H7 (cell line): Measurements from ENCODE around the gene FAM43B. TPM values are rescaled to one million over a fixed set of nuclear protein-coding genes. Genes with fewer than 3 reads are reported as not detected.

Experiments used
- DNase-seq: peaks from one replicate; pipeline ENCODE4 v3.0.0; 2012
- H3K27me3 ChIP-seq: 2 replicates; pipeline ENCODE4 v1.6.0; 2011; ENCODE audit warnings: mild to moderate bottlenecking, low read length; ENCODE audit not compliant: control insufficient read depth, insufficient read depth
- H3K36me3 ChIP-seq: replicated peaks from 2 replicates; pipeline ENCODE4 v1.5.1; 2011; ENCODE audit warnings: low read length; ENCODE audit not compliant: control insufficient read depth, insufficient read depth
- H3K4me3 ChIP-seq: 2 replicates; pipeline ENCODE4 v1.5.1; 2011; ENCODE audit warnings: low read depth, mild to moderate bottlenecking, control low read depth, low read length, moderate library complexity; ENCODE audit not compliant: insufficient read depth
- total RNA-seq: library from RNA; depleted of rRNA; stranded (reverse); fragments of >200 nt; shearing (Covaris generic); gene quantifications from 2 replicates; pipeline ENCODE4 v1.2.3, GENCODE V29; 2014

FAM43B gene
- total RNA-seq, 1 experiment from 2014 or later, result 4.1 TPM

GRCh38 chr1:20573987-20574386 lies 21.6 kb downstream of the FAM43B start:
- Histone ChIP-seq H3K36me3 (no peaks in the 10 kb centered on the region), H3K4me3 (no peak overlapping the region)
- no peak for DNase-seq

DNA sequence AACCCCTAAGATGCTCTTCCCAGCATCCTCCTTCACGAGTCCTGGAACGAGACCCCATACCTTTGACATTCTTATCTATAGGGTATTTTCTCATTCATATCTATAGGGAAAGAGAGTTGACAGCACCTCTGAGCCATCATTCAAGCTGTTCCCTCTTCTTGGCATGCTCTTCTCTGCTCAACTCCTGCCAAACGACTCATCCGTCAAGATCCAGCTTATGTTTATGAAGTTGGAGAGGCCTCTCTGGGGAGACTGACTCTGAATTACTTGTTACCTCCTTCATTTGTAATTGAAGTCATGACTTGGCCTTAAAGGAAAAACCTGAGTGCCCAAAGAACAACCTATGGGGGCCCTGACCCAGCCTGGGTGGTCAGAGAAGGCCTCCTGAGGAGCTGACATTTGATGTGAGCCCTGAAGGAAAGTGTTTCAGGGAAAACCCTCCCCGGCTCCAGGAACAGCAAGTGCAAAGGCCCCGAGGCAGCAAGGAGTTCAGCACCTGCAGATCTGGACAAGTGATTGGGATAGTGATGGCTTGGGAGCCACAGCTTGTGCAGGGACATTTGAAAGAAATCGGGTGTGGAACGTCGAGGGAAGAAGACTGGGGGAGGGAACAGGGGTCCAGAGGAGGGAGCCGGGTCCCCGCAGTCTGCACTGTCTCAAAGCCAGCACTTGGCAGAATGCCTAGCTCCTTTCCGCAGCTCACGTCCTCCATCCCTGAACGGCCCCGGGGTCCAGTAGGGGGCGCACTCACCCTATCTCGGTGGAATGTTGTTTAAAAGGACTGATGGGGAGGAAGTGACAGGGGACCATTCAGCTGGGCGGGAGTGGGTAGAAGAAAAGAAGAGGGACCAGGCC lies 22.5 kb downstream of the FAM43B start:
- DNase-seq, result peak; percentile 91
- Histone ChIP-seq H3K27me3 (no peaks in the 10 kb centered on the region; the same call in 1 of the 2 replicates), H3K4me3 (no peak overlapping the region), H3K36me3 (no peaks in the 10 kb centered on the region)

More at GRCh38 chr1:20573987-20574386, 21.6 kb downstream of the FAM43B start:
- no peaks in the 10 kb centered on the region; the same call in 1 of the 2 replicates for H3K27me3 ChIP-seq

- Histone ChIP-seq H3K4me3 (no peak overlapping the region), H3K36me3 (no peaks in the 10 kb centered on the region), H3K27me3 (no peaks in the 10 kb centered on the region; the same call in 1 of the 2 replicates)
- DNase-seq, result no peak
These were observed 23.4 kb downstream of the FAM43B start for GRCh38 chr1:20575541-20576336.

GRCh38 chr1:20578062-20578461 lies 25.7 kb downstream of the FAM43B start:
- H3K36me3 ChIP-seq, result no peaks in the 10 kb centered on the region
- no peak for DNase-seq
- H3K4me3 ChIP-seq, result no peak overlapping the region
- no peaks in the 10 kb centered on the region; the same call in 1 of the 2 replicates for H3K27me3 ChIP-seq

GRCh38 chr1:20578721-20579395 lies 26.5 kb downstream of the FAM43B start:
- Histone ChIP-seq H3K36me3 (no peaks in the 10 kb centered on the region), H3K4me3 (no peak overlapping the region), H3K27me3 (no peaks in the 10 kb centered on the region; the same call in 1 of the 2 replicates)
- DNase-seq, result no peak

- DNase-seq, result peak; percentile 66
- Histone ChIP-seq H3K36me3 (no peaks in the 10 kb centered on the region), H3K27me3 (peaks cover 3% of the 10 kb centered on the region; the same call in 1 of the 2 replicates), H3K4me3 (no peak overlapping the region)
These were observed 32.5 kb downstream of the FAM43B start for GRCh38 chr1:20584890-20585289.

DNA sequence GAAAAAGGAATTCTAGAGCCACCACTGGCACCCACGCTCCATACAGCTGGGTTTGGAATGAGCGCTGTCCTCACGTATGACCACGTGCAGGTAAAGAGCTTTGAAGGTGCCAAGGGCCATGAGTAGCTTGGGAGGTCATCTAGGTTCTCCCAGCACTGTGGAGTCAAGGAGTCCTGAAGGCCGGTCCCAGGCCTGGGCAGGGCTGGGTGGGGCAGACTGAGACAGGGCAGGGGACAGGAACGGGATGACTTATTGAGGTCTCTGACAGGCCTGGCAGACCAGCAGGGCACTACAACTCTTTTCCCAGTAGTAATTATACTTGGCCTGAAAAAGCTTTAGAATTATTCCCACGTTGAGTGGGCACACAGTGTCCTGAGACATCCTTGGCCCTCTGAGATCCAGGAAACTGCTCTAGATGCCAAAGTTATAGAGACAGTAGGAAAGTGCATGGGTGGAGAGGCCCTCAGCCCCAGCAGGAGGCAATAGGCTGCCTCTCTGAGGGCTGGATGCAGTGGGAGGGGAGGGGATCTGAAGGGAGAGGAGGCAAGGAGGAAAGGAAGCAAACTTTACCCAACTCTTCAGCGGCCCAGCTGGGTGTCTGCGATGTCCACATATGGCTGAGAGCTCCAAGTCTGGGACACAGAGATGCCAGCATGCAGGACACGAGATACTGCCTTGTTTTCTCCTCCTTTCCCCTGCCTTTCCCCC lies 34.7 kb downstream of the FAM43B start:
- H3K36me3 ChIP-seq, result no peaks in the 10 kb centered on the region
- peaks cover 3% of the 10 kb centered on the region; the same call in 1 of the 2 replicates for H3K27me3 ChIP-seq
- H3K4me3 ChIP-seq, result no peak overlapping the region
- no peak for DNase-seq

DNA sequence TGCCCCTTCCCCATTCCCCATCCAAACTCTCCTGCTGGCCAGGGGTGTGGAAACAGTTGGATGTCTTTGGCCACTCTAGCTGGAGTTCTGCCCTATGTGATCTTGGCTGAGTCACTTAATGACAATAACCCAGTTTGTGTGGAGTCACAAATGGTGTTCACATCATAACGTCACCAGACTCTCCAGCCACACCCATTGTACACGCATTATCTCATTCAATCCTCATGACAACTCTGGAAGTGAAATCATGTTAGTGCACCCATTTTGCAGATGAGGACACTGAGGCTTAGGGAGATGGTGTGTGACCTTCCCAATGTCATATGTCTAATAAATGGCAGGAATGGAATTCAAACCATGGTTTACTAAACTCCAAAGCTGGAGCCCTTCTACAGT lies 35.3 kb downstream of the FAM43B start:
- peaks cover 3% of the 10 kb centered on the region; the same call in 1 of the 2 replicates for H3K27me3 ChIP-seq
- H3K4me3 ChIP-seq, result no peak overlapping the region
- DNase-seq, result no peak
- H3K36me3 ChIP-seq, result no peaks in the 10 kb centered on the region

DNA sequence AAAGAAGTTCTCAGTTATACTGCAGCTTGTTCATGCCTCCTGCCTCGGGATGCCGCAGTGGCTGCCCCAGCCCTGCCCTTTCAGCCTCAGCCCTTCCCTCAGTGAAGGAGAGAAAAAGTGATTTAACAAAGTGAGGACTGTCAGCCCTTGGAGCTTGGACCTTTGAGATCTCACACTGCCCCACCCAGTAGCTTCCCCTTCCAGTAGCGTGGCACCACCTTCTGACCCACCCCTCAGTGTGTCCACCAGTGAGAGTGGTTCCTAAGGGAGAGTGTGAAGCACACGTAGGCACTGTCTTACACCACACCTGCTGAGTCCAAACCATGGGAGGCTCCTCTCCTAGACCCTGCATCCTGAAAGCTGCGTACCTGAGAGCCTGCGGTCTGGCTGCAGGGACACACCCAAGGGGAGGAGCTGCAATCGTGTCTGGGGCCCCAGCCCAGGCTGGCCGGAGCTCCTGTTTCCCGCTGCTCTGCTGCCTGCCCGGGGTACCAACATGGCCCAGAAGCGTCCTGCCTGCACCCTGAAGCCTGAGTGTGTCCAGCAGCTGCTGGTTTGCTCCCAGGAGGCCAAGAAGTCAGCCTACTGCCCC lies 36.4 kb downstream of the FAM43B start, which contains the start of gene CDA:
Gene CDA (plus strand): TSS at position 464 of the 592 bp plus-strand sequence. CDS start 33 bp downstream, at position 497.
- DNase-seq, result peak; percentile 89
- peaks cover 3% of the 10 kb centered on the region; the same call in 1 of the 2 replicates for H3K27me3 ChIP-seq
- H3K36me3 ChIP-seq, result no peaks in the 10 kb centered on the region
- peak within 1 kb of the TSS; percentile 52 for H3K4me3 ChIP-seq

DNA sequence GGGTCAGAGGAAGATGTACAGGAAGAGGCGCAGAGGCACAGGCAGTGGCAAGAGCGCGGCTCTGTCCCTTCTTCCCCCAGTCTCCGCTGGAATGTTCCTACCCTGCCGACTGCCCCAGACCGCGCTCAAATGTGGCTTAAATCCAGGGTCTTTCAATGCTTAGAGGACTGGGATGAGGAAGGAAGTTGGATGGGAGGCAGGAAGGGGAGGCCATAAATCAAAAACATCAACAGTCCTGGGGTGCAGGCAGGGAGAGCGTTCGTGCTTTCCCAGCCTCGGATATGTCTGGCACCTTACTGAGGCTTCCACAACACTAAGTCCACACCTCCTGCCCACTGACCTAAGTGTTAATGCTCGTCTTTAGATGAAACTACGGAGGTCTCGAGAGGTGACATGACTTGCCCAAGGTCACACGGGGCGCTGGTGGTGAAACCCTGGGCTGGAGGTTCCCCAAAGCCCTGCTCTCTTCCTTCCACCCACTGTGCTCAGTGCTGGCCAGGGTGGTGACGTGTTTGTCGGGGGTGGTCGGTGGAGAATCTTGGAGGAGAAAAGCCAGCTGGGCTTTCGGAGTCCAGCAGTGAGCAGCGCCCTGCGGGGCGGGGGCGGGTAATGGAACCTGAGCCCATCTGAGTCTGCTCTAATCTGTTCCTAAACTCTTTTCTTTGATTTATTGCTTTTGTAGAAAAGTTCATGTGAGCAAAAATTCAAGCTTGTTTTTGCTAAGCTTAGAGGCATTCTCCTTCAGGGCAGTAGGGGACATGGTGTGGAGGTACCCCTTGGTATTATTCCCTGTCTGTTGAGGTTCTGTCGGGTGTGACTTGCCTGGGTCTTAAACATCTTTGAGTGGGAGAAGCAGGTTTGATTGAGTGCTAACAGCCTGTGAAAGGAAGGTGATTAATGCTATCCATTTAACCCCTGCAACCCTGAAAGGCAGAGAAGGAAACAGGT lies 37.2 kb downstream of the FAM43B start:
- Histone ChIP-seq H3K27me3 (peaks cover 3% of the 10 kb centered on the region; the same call in 1 of the 2 replicates), H3K4me3 (peak overlapping the region; percentile 52)
- peak; percentile 67 for DNase-seq

GRCh38 chr1:20590306-20590777 lies 38.0 kb downstream of the FAM43B start:
- Histone ChIP-seq H3K36me3 (no peaks in the 10 kb centered on the region; the same call in 1 of the 2 replicates), H3K27me3 (peaks cover 3% of the 10 kb centered on the region; the same call in 1 of the 2 replicates), H3K4me3 (peak overlapping the region; percentile 52; the same call in 1 of the 2 replicates)
- DNase-seq, result no peak

More for the DNA sequence above, 37.2 kb downstream of the FAM43B start:
- H3K36me3 ChIP-seq, result no peaks in the 10 kb centered on the region; the same call in 1 of the 2 replicates

DNA sequence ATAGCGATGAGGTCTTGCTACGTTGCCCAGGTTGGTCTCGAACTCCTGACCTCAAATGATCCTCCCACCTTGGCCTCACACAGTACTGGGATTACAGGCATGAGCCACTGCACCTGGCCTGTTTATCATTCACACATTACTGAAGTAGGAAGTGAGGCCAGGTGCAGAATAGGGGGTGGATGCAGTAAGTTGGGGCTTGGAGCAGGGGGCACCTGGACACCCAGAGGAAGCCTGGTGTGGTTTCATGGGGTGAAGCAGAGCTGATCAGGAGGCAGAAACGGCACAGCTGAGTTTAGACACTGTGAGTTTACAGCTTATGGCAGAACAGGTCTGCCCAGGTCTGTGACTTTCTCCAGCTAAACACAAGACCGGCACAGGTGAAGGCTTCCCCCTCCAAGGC lies 41.4 kb downstream of the FAM43B start:
- DNase-seq, result no peak
- H3K27me3 ChIP-seq, result peaks cover 3% of the 10 kb centered on the region; the same call in 1 of the 2 replicates
- no peak overlapping the region for H3K4me3 ChIP-seq
- H3K36me3 ChIP-seq, result no peaks in the 10 kb centered on the region; the same call in 1 of the 2 replicates
